NCI-H345 (cell line): ENCODE data around the gene PRPF4.
"Not testable (repeated sequence)": the region's sequence is repeated elsewhere in the genome, so short reads cannot be mapped to it uniquely, and the experiment has no call there.

Experiments used
- DNase-seq: peaks from one replicate; lab custom pipeline; 2025; lab: John Stamatoyannopoulos, UW

The PRPF4 gene

GRCh38 chr9:113275157-113276131 lies at the start of gene PRPF4, which contains the start of gene CDC26:
Gene PRPF4, plus strand, starts transcription at chr9:113275658. Its CDS starts 86 bp downstream, at chr9:113275744.
Gene CDC26, minus strand, starts transcription at chr9:113275572. Its CDS starts 3,065 bp downstream, at chr9:113272507.
- peak; percentile 99 for DNase-seq

- no peak for DNase-seq
These were observed 48.0 kb upstream of the PRPF4 start for GRCh38 chr9:113227436-113227835.

GRCh38 chr9:113228130-113228665 lies 47.3 kb upstream of the PRPF4 start:
- no peak for DNase-seq

- no peak for DNase-seq
These were observed 43.8 kb upstream of the PRPF4 start for GRCh38 chr9:113231701-113232100.

- DNase-seq: not testable (repeated sequence)
These were observed 39.7 kb upstream of the PRPF4 start for GRCh38 chr9:113235701-113236255.

- no peak for DNase-seq
These were observed 38.4 kb upstream of the PRPF4 start for GRCh38 chr9:113237026-113237425.

- DNase-seq: no peak
These were observed 37.1 kb upstream of the PRPF4 start for GRCh38 chr9:113238202-113238858.

- DNase-seq: no peak
These were observed 36.6 kb upstream of the PRPF4 start for GRCh38 chr9:113238859-113239232.

- no peak for DNase-seq
These were observed 34.3 kb upstream of the PRPF4 start for GRCh38 chr9:113241161-113241560.

- no peak for DNase-seq
These were observed 30.9 kb upstream of the PRPF4 start for GRCh38 chr9:113244556-113244955.

- no peak for DNase-seq
These were observed 29.6 kb upstream of the PRPF4 start for GRCh38 chr9:113245894-113246293.

- DNase-seq: no peak
These were observed 28.5 kb upstream of the PRPF4 start for GRCh38 chr9:113246928-113247327.

- peak; percentile 36 for DNase-seq
These were observed 27.8 kb upstream of the PRPF4 start for GRCh38 chr9:113247640-113248039.

- DNase-seq: not testable (repeated sequence)
These were observed 25.8 kb upstream of the PRPF4 start for GRCh38 chr9:113249661-113250060.

GRCh38 chr9:113250807-113251206 lies 24.7 kb upstream of the PRPF4 start:
- no peak for DNase-seq

- no peak for DNase-seq
These were observed 20.5 kb upstream of the PRPF4 start for GRCh38 chr9:113254991-113255390.

GRCh38 chr9:113255438-113255837 lies 20.0 kb upstream of the PRPF4 start:
- DNase-seq: no peak

GRCh38 chr9:113257863-113258262 lies 17.6 kb upstream of the PRPF4 start:
- no peak for DNase-seq

- no peak for DNase-seq
These were observed 17.2 kb upstream of the PRPF4 start for GRCh38 chr9:113258282-113258681.

- no peak for DNase-seq
These were observed 13.4 kb upstream of the PRPF4 start for GRCh38 chr9:113261917-113262671.

- no peak for DNase-seq
These were observed 9.3 kb upstream of the PRPF4 start for GRCh38 chr9:113266174-113266573.
